Ovary (tissue), 3 donors: ENCODE data around the gene SCRN2.

ENCODE experiments used
- CTCF ChIP-seq, 3 donors: fragments of 450-650 bp in 2 of 3; fragments of 200-600 bp in 1 of 3; IDR thresholded peaks; one replicate each; pipeline versions ENCODE4 v1.5.1 to v1.8.0; 2016 to 2022; ENCODE audit warnings: antibody characterized with exemption in 3 of 3, mild to moderate bottlenecking in 1 of 3
- EP300 ChIP-seq: sonication (generic); formaldehyde crosslinking; IDR thresholded peaks from one replicate; pipeline ENCODE4 v1.6.1; 2017; ENCODE audit warnings: antibody characterized with exemption
- donor health status: DM: no; HTN: no; CAD: no.

- TF ChIP-seq CTCF (IDR thresholded peaks at IDR 0.05) = no peak
- TF ChIP-seq EP300 = no peak
Measured at GRCh38 chr17:47831934-47832327, 9.1 kb downstream of the SCRN2 start.
